Right cardiac atrium (tissue), 5 donors: ENCODE measurements around the gene THSD4. TPM values are rescaled to one million over a fixed set of nuclear protein-coding genes. Genes with fewer than 3 reads are reported as not detected.

Experiments used
- ATAC-seq, 2 donors: fragments of 200-7000 bp; cut with Tn5 transposase; one replicate each; pipeline versions ENCODE4 v1.8.0 to v1.9.1; 2020; ENCODE audit warnings: moderate library complexity in 2 of 2, mild to moderate bottlenecking in 1 of 2
- DNase-seq, 3 donors: peaks; one replicate each; pipeline ENCODE4 v3.0.0-alpha.2; 2020
- H3K27ac ChIP-seq: one replicate; pipeline ENCODE4 v1.5.1; 2013; ENCODE audit warnings: mild to moderate bottlenecking, low read length, control low read depth, moderate library complexity
- H3K27me3 ChIP-seq: one replicate; pipeline ENCODE4 v1.6.1; 2013; ENCODE audit not compliant: control insufficient read depth, insufficient read depth
- H3K4me1 ChIP-seq: one replicate; pipeline ENCODE4 v1.6.1; 2013; ENCODE audit warnings: low read length; ENCODE audit not compliant: control insufficient read depth, insufficient read depth
- H3K4me3 ChIP-seq: one replicate; pipeline ENCODE4 v1.5.1; 2013; ENCODE audit warnings: low read length, control low read depth
- H3K9me3 ChIP-seq: one replicate; pipeline ENCODE4 v1.6.1; 2013; ENCODE audit warnings: low read length; ENCODE audit not compliant: control insufficient read depth
- WGBS: extraction: QIAGEN DNeasy Blood & Tissue Kit; methylation state at CpG from one replicate; pipeline ENCODE4 v1.1.7; 2013; 5-methylcytosine and 5-hydroxymethylcytosine counted together
- intact Hi-C, 4 donors: fragments of 100-400 bp; cut with DNase I; formaldehyde crosslinking; loops; one replicate each; pipeline versions ENCODE4 v1.11.0 to v1.14.0; 2022 to 2023
- polyA plus RNA-seq: library from polyadenylated mRNA; stranded (reverse); fragments of 200-250 nt; gene quantifications from one replicate; pipeline ENCODE4 v1.2.3, GENCODE V29; 2013
- total RNA-seq, 4 donors: library from RNA; stranded (reverse); fragmentation: NEBNext Ultra II Directional; extraction: Animal tissue kit (Norgen Biotek cat#: 25700); gene quantifications; one replicate each; pipeline ENCODE4 v1.2.1, GENCODE V29; 2021
- donor health status: healthy with polysubstance abuse.
- donor health status: DM: no; HTN: yes; CAD: no.
- donor health status: DM: no; HTN: no; CAD: no.
- donor health status: DM: no; HTN: yes; CAD: no; lungs with severe emphysema.
- donor health status: DM: yes; HTN: yes; CAD: no.

Gene THSD4
- total and polyA plus RNA-seq, 5 donors: 40.5 to 93.8 (median 67.3) TPM

GRCh38 chr15:71294911-71295602, 179.8 kb downstream of the THSD4 start:
- Histone ChIP-seq H3K27ac (no peak overlapping the region), H3K4me1 (no peaks in the 10 kb centered on the region), H3K27me3 (no peaks in the 10 kb centered on the region), H3K9me3 (no peaks in the 10 kb centered on the region), H3K4me3 (no peak overlapping the region)
- 52% methylated on average over 6 of the region's 6 CpGs for WGBS
- ATAC-seq (peak in 1 of 2 donors; percentile 87), DNase-seq (no peak)
- intact Hi-C loops: no loop called here

GRCh38 chr15:71295603-71296314, 180.5 kb downstream of the THSD4 start:
- 49% methylated on average over 3 of the region's 3 CpGs for WGBS
- intact Hi-C loops: no loop called here
- H3K27ac ChIP-seq: no peak overlapping the region
- H3K4me1 ChIP-seq: no peaks in the 10 kb centered on the region
- H3K27me3 ChIP-seq: no peaks in the 10 kb centered on the region
- no peak for ATAC-seq
- H3K9me3 ChIP-seq: no peaks in the 10 kb centered on the region
- no peak overlapping the region for H3K4me3 ChIP-seq
- no peak for DNase-seq

GRCh38 chr15:71296315-71296679, 181.0 kb downstream of the THSD4 start:
- ATAC-seq (no peak), DNase-seq (no peak)
- 87% methylated on average over 8 of the region's 8 CpGs for WGBS
- H3K27me3 ChIP-seq: no peaks in the 10 kb centered on the region
- H3K27ac ChIP-seq: no peak overlapping the region
- intact Hi-C loops: no loop called here
- H3K4me1 ChIP-seq: no peaks in the 10 kb centered on the region
- H3K9me3 ChIP-seq: no peaks in the 10 kb centered on the region
- no peak overlapping the region for H3K4me3 ChIP-seq

- intact Hi-C loops: no loop called here
- Histone ChIP-seq H3K9me3 (no peaks in the 10 kb centered on the region), H3K4me1 (peaks cover 6% of the 10 kb centered on the region), H3K27ac (no peak overlapping the region), H3K4me3 (no peak overlapping the region), H3K27me3 (no peaks in the 10 kb centered on the region)
- ATAC-seq (peak; percentile 16 to 29), DNase-seq (no peak)
- WGBS: 57% methylated on average over 5 of the region's 5 CpGs
Measured at GRCh38 chr15:71301958-71302621, 186.8 kb downstream of the THSD4 start.

- DNase-seq (no peak), ATAC-seq (peak in 1 of 2 donors; percentile 36)
- H3K4me3 ChIP-seq: no peak overlapping the region
- H3K9me3 ChIP-seq: no peaks in the 10 kb centered on the region
- 91% methylated on average over 6 of the region's 6 CpGs for WGBS
- peaks cover 6% of the 10 kb centered on the region for H3K4me1 ChIP-seq
- H3K27ac ChIP-seq: no peak overlapping the region
- intact Hi-C loops: no loop called here
- H3K27me3 ChIP-seq: no peaks in the 10 kb centered on the region
Measured at GRCh38 chr15:71302861-71303410, 187.7 kb downstream of the THSD4 start.

- DNase-seq (no peak), ATAC-seq (no peak)
- no peaks in the 10 kb centered on the region for H3K27me3 ChIP-seq
- intact Hi-C loops: no loop called here
- H3K4me1 ChIP-seq: peaks cover 6% of the 10 kb centered on the region
- 96% methylated on average over 2 of the region's 2 CpGs for WGBS
- H3K27ac ChIP-seq: peak overlapping the region; percentile 39
- no peaks in the 10 kb centered on the region for H3K9me3 ChIP-seq
- H3K4me3 ChIP-seq: no peak overlapping the region
Measured at GRCh38 chr15:71303977-71304376, 188.7 kb downstream of the THSD4 start.

- 82% methylated on average over 4 of the region's 4 CpGs for WGBS
- no peak for ATAC-seq
- intact Hi-C loops: no loop called here
- no peak overlapping the region for H3K4me3 ChIP-seq
- peaks cover 6% of the 10 kb centered on the region for H3K4me1 ChIP-seq
- no peak overlapping the region for H3K27ac ChIP-seq
- H3K27me3 ChIP-seq: no peaks in the 10 kb centered on the region
- H3K9me3 ChIP-seq: no peaks in the 10 kb centered on the region
- no peak for DNase-seq
Measured at GRCh38 chr15:71304681-71305080, 189.4 kb downstream of the THSD4 start.

- Histone ChIP-seq H3K4me3 (no peak overlapping the region), H3K4me1 (peaks cover 6% of the 10 kb centered on the region), H3K27me3 (no peaks in the 10 kb centered on the region), H3K9me3 (no peaks in the 10 kb centered on the region), H3K27ac (no peak overlapping the region)
- no peak for ATAC-seq
- intact Hi-C loops: no loop called here
- no peak for DNase-seq
Measured at GRCh38 chr15:71306538-71306937, 191.3 kb downstream of the THSD4 start.

- intact Hi-C loops: no loop called here
- no peak overlapping the region for H3K4me3 ChIP-seq
- no peak for ATAC-seq
- no peaks in the 10 kb centered on the region for H3K4me1 ChIP-seq
- 89% methylated on average over 8 of the region's 8 CpGs for WGBS
- no peaks in the 10 kb centered on the region for H3K9me3 ChIP-seq
- no peaks in the 10 kb centered on the region for H3K27me3 ChIP-seq
- no peak overlapping the region for H3K27ac ChIP-seq
- no peak for DNase-seq
Measured at GRCh38 chr15:71312194-71312708, 197.0 kb downstream of the THSD4 start.

- H3K4me1 ChIP-seq: no peaks in the 10 kb centered on the region
- no peak for ATAC-seq
- H3K9me3 ChIP-seq: no peaks in the 10 kb centered on the region
- intact Hi-C loops: no loop called here
- H3K27me3 ChIP-seq: no peaks in the 10 kb centered on the region
- H3K27ac ChIP-seq: no peak overlapping the region
- no peak for DNase-seq
- 76% methylated on average over 6 of the region's 6 CpGs for WGBS
- no peak overlapping the region for H3K4me3 ChIP-seq
Measured at GRCh38 chr15:71312731-71313460, 197.6 kb downstream of the THSD4 start.
